Parathyroid adenoma (tissue), 2 donors: Measurements from ENCODE around the gene ARRDC3.
A peak's percentile ranks its signal among the peaks of the same experiment; 100 is the strongest.

Experiments
- H2AFZ ChIP-seq: fragments of 300-600 bp; sonication (generic); one replicate; pipeline ENCODE4 v1.7.0; 2017; ENCODE audit warnings: antibody characterized with exemption, mild to moderate bottlenecking
- H3K27ac ChIP-seq: fragments of 300-600 bp; sonication (generic); one replicate; pipeline ENCODE4 v1.7.0; 2017
- H3K27me3 ChIP-seq: fragments of 300-600 bp; sonication (generic); one replicate; pipeline ENCODE4 v1.7.0; 2017; ENCODE audit warnings: low read length; ENCODE audit not compliant: control insufficient read depth, insufficient read depth
- H3K36me3 ChIP-seq: fragments of 300-600 bp; sonication (generic); one replicate; pipeline ENCODE4 v1.7.0; 2017; ENCODE audit warnings: low read length; ENCODE audit not compliant: control insufficient read depth, insufficient read depth
- H3K4me1 ChIP-seq: fragments of 300-600 bp; sonication (generic); one replicate; pipeline ENCODE4 v1.7.0; 2017; ENCODE audit warnings: control low read depth
- H3K4me2 ChIP-seq: fragments of 300-600 bp; sonication (generic); one replicate; pipeline ENCODE4 v1.7.0; 2017; ENCODE audit warnings: low read length
- H3K4me3 ChIP-seq: fragments of 300-600 bp; sonication (generic); one replicate; pipeline ENCODE4 v1.7.0; 2017; ENCODE audit warnings: low read depth, low read length
- H3K79me2 ChIP-seq: fragments of 300-600 bp; sonication (generic); one replicate; pipeline ENCODE4 v1.7.0; 2017; ENCODE audit warnings: control low read depth
- H3K9ac ChIP-seq: fragments of 300-600 bp; sonication (generic); one replicate; pipeline ENCODE4 v1.7.0; 2017; ENCODE audit warnings: mild to moderate bottlenecking
- H3K9me3 ChIP-seq: fragments of 300-600 bp; sonication (generic); one replicate; pipeline ENCODE4 v1.7.0; 2017; ENCODE audit warnings: low read length; ENCODE audit not compliant: control insufficient read depth
- TF ChIP-seq, protein P1 (sequence below): fragments of 300-600 bp; sonication (generic); IDR thresholded peaks from one replicate; pipeline ENCODE4 v1.7.0; 2017; ENCODE audit warnings: antibody characterized with exemption, mild to moderate bottlenecking
- donor health status: primary hyperparathyroidism.

ARRDC3 gene, protein sequence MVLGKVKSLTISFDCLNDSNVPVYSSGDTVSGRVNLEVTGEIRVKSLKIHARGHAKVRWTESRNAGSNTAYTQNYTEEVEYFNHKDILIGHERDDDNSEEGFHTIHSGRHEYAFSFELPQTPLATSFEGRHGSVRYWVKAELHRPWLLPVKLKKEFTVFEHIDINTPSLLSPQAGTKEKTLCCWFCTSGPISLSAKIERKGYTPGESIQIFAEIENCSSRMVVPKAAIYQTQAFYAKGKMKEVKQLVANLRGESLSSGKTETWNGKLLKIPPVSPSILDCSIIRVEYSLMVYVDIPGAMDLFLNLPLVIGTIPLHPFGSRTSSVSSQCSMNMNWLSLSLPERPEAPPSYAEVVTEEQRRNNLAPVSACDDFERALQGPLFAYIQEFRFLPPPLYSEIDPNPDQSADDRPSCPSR

DNA sequence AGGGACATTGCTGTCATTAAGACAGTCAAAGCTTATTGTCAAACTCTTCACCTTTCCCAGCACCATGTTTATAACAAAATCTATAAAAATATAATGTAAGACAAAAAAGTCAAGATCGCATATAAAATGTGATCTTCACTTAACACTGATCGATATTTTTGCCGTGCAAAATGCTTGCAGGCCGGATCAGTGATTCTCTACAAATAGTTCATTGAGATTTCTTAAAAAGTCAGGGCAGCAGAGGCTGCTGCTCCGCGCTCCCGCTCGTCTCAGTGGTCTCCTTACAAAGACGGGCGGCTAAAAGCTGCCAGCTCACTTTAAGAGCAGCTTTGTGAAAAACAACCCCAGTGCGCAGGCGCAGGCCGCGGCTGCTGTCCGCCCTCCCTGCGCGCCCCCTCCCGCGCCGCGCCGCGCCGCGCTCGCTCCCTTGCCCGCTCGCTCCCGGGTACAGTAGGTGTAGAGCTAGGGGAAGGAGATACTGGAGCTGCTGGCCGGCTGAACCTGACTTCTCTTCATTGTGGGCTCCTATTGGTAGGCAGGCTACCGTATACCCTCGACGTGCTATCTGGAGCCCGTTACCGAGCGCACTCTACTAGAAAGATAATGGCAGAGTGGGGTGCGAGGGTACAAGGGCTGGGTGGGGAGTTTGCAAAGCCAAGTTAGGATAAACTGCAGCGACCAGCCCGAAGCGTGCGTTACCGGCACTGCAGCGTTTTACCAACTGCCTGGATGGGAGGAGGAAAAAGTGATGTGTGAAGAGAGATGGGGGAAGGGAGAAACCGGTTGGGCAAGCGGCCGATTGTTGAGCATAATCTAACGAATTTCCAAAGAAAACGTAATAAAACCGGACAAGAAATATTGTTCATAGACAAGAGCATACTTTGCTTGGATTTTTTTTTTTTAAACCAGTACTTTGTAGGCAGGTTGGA lies at the start of gene ARRDC3:
Gene ARRDC3, minus strand, starts transcription at position 291 of the 929 bp plus-strand sequence. Its CDS starts 225 bp downstream, at position 66.
- H3K79me2 ChIP-seq, result peaks cover 14% of the 10 kb centered on the region
- H3K4me1 ChIP-seq, result peaks cover 7% of the 10 kb centered on the region
- H3K9me3 ChIP-seq, result no peaks in the 10 kb centered on the region
- H3K27me3 ChIP-seq, result no peaks in the 10 kb centered on the region
- TF ChIP-seq, protein P1, sequence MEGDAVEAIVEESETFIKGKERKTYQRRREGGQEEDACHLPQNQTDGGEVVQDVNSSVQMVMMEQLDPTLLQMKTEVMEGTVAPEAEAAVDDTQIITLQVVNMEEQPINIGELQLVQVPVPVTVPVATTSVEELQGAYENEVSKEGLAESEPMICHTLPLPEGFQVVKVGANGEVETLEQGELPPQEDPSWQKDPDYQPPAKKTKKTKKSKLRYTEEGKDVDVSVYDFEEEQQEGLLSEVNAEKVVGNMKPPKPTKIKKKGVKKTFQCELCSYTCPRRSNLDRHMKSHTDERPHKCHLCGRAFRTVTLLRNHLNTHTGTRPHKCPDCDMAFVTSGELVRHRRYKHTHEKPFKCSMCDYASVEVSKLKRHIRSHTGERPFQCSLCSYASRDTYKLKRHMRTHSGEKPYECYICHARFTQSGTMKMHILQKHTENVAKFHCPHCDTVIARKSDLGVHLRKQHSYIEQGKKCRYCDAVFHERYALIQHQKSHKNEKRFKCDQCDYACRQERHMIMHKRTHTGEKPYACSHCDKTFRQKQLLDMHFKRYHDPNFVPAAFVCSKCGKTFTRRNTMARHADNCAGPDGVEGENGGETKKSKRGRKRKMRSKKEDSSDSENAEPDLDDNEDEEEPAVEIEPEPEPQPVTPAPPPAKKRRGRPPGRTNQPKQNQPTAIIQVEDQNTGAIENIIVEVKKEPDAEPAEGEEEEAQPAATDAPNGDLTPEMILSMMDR, result peak; percentile 12
- H3K4me2 ChIP-seq, result peak within 1 kb of the TSS; percentile 99
- peak within 1 kb of the TSS; percentile 84 for H3K9ac ChIP-seq
- peak within 1 kb of the TSS; percentile 99 for H3K27ac ChIP-seq
- H3K36me3 ChIP-seq, result peaks cover 15% of the 10 kb centered on the region
- peak within 1 kb of the TSS; percentile 100 for H3K4me3 ChIP-seq
- peak within 1 kb of the TSS; percentile 79 for H2AFZ ChIP-seq

DNA sequence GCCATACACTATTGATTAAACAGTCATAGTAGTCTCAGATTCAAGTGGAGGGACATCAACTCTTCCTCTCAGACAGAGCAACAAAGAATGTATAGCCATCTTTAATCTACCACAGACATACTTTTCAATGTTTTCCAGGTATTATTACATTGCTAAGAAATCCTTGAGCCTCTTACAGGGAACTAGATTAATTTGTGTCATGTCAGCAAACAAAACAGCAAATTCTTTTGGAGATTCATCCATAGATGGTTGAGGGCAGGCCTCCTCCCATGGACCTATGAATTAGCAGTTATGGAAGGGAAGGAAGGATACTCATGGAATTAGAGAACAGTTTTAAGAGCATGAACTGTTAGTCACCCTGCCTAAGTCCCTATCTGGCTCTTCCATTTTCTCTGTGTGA lies 47.8 kb upstream of the ARRDC3 start:
- TF ChIP-seq, protein P1, result no peak
- Histone ChIP-seq H3K4me3 (no peak overlapping the region), H3K27me3 (no peaks in the 10 kb centered on the region), H3K36me3 (no peaks in the 10 kb centered on the region), H3K79me2 (no peaks in the 10 kb centered on the region), H3K4me1 (no peaks in the 10 kb centered on the region), H2AFZ (no peak overlapping the region), H3K9me3 (no peaks in the 10 kb centered on the region), H3K27ac (no peak overlapping the region), H3K4me2 (no peak overlapping the region), H3K9ac (no peak overlapping the region)

DNA sequence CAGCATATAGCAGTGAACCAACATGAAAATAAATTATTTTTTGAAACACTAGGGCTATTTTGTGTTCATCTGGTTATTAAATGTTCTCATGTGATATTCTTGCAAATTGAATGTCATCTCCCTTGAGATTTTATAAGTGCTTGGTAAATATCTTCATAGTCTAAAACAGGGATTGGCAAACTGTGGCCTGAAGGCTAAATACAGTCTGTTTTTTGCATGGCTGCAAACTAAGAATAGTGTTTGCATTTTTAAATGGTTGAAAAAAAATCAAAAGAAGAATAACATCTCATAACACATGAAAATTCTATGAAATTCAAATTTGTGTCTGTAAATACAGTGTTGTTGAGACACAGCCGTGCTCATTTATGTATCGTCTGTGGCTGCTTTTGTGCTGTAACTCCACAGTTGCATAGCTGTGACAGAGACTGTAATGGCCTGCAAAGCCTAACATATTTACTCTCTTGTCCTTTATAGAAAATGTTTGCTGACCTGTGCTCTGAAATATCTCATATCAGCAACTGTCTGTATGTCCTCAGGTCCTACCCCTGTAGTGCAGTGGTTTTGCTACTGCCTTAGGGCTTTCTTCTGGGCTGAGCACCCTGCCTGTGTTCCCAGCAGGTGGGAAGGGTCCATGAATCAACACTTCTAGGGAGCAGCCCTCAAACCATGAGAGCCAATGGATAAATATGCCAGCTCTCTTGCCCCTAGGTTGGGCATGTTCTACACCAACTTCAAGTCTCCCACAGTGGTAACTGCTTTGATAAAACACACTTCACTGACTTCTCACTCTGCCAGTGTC lies 41.7 kb upstream of the ARRDC3 start:
- H3K27ac ChIP-seq, result no peak overlapping the region
- H3K4me1 ChIP-seq, result no peaks in the 10 kb centered on the region
- no peaks in the 10 kb centered on the region for H3K79me2 ChIP-seq
- H3K36me3 ChIP-seq, result no peaks in the 10 kb centered on the region
- H3K4me2 ChIP-seq, result no peak overlapping the region
- no peak overlapping the region for H2AFZ ChIP-seq
- H3K4me3 ChIP-seq, result no peak overlapping the region
- H3K9me3 ChIP-seq, result no peaks in the 10 kb centered on the region
- no peaks in the 10 kb centered on the region for H3K27me3 ChIP-seq
- TF ChIP-seq, protein P1, result no peak
- H3K9ac ChIP-seq, result no peak overlapping the region

DNA sequence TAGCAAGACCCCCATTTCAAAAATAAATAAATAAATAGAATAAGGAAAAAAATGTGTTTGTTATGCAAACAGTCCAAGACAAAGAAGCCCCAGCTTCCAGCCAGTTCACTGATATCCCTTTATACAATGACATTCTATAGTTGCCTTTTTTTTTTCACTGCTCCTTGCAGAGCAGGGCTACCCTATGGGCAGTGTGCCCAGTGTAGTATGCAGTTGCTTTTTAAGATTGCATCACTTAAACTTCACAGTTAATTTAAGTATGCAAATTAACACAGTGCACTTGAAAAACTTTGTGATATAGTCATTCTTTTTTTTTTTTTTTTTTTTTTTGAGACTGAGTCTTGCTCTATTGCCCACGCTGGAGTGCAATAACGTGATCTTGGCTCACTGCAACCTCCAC lies 40.8 kb upstream of the ARRDC3 start:
- Histone ChIP-seq H2AFZ (no peak overlapping the region), H3K4me3 (no peak overlapping the region), H3K27ac (no peak overlapping the region), H3K27me3 (no peaks in the 10 kb centered on the region), H3K4me1 (no peaks in the 10 kb centered on the region), H3K4me2 (no peak overlapping the region), H3K9me3 (no peaks in the 10 kb centered on the region), H3K36me3 (no peaks in the 10 kb centered on the region), H3K9ac (no peak overlapping the region), H3K79me2 (no peaks in the 10 kb centered on the region)
- TF ChIP-seq, protein P1, result no peak
